Fibroblast of villous mesenchyme (primary cell): Measurements from ENCODE around the gene LIN28B. TPM values are rescaled to one million over a fixed set of nuclear protein-coding genes. Genes with fewer than 3 reads are reported as not detected.
A peak's percentile ranks its signal among the peaks of the same experiment; 100 is the strongest.

Experiments used
- DNase-seq: peaks from one replicate; pipeline ENCODE4 v3.0.0-alpha.2; 2010; ENCODE audit warnings: low read depth
- H3K4me3 ChIP-seq: 2 replicates; pipeline ENCODE4 v1.5.1; 2011; ENCODE audit warnings: low read depth, mild to moderate bottlenecking, low read length
- small RNA-seq: library from RNA; depleted of rRNA; stranded (forward); fragments of <200 nt; gene quantifications from one replicate; pipeline ENCODE3, GENCODE V24; 2012
- total RNA-seq: library from RNA; depleted of rRNA; stranded (reverse); fragments of >200 nt; gene quantifications from 2 replicates; pipeline ENCODE4 v1.2.3, GENCODE V29; 2012
- TF ChIP-seq, protein P1 (sequence below): IDR thresholded peaks from 2 replicates; pipeline ENCODE4 v1.5.1; 2012; ENCODE audit warnings: low read depth, mild to moderate bottlenecking, low read length; ENCODE audit not compliant: insufficient read depth

The LIN28B gene
- total RNA-seq, 1 donor = 5.6 TPM

DNA sequence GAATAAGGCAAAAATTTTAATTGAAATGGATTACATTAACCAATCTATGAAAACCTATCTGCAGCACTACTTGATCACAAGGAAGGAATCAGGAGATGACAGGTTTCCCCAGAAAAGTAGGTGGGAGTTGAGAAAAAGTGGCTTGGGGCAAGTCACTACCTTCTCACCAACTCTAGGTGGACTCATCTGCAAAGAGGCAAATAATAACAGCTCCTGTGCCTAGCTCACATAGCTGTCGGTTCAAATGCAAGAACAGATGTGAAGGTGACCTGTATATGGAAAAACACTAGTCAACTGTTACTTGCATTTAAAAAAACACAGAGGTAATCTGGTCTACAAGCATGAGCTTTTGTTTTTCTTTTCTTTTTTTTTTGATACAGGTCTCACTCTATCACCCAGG is 155.7 kb downstream of the LIN28B start:
- no peak overlapping the region for H3K4me3 ChIP-seq
- TF ChIP-seq, protein P1, sequence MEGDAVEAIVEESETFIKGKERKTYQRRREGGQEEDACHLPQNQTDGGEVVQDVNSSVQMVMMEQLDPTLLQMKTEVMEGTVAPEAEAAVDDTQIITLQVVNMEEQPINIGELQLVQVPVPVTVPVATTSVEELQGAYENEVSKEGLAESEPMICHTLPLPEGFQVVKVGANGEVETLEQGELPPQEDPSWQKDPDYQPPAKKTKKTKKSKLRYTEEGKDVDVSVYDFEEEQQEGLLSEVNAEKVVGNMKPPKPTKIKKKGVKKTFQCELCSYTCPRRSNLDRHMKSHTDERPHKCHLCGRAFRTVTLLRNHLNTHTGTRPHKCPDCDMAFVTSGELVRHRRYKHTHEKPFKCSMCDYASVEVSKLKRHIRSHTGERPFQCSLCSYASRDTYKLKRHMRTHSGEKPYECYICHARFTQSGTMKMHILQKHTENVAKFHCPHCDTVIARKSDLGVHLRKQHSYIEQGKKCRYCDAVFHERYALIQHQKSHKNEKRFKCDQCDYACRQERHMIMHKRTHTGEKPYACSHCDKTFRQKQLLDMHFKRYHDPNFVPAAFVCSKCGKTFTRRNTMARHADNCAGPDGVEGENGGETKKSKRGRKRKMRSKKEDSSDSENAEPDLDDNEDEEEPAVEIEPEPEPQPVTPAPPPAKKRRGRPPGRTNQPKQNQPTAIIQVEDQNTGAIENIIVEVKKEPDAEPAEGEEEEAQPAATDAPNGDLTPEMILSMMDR = no peak
- DNase-seq = no peak

DNA sequence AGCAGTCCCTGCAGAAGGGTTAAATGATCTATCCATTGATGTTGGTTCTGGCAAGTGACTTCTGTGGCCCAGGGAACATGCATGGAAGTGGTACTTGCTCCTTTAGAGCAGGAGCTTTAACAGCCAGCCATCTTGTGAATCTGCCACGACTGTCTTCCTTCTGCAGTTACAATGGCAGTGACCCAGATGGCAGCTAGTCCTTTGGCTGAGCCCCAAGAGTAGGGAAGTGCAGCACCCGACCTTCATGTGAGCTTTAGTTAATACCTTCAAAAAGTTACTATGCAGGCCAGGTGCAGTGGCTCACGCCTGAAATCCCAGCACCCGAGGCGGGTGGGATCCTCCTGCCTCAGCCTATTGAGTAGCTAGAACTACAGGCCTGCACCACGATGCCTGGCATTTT is 156.5 kb downstream of the LIN28B start:
- H3K4me3 ChIP-seq = no peak overlapping the region
- DNase-seq = no peak
- TF ChIP-seq, protein P1 = no peak

DNA sequence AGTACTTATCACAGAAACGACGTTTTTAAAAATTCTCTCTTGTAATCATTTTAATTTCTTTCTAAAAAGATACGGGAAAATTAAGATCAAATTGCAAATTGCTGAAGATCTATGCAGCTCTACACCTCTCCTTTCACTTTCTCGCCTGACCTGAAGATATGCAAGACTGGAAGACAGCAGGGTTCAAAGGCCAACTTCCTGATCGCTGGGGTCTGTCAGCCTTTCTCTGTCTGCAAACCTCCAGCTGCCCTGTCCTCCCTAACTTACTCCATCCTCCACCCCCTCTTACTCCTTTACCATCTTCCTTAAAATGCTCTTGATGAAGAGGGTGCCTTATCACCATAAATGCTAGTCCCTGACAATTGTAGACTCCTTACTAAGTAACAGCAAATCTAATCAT is 159.2 kb downstream of the LIN28B start:
- TF ChIP-seq, protein P1 = no peak
- no peak overlapping the region for H3K4me3 ChIP-seq
- no peak for DNase-seq

DNA sequence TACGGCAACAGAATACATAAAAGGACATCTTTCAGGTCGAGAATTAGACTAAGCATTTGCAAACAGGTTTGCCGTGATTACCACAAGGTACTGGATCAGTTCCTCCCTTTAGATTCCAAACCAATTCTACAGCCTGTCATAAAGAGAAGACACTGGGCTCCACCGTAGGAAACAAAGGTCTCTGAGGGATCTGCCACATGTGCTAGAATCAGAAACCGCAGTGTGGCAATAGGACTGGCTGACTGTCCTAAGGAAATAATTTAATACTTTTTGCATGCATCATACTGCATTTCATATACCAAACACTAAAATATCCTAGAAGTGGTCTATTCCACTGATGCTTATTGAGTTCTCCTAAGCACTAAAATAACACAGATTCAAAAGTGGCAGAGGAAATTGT is 163.7 kb downstream of the LIN28B start:
- TF ChIP-seq, protein P1 = no peak
- no peak for DNase-seq
- no peak overlapping the region for H3K4me3 ChIP-seq

DNA sequence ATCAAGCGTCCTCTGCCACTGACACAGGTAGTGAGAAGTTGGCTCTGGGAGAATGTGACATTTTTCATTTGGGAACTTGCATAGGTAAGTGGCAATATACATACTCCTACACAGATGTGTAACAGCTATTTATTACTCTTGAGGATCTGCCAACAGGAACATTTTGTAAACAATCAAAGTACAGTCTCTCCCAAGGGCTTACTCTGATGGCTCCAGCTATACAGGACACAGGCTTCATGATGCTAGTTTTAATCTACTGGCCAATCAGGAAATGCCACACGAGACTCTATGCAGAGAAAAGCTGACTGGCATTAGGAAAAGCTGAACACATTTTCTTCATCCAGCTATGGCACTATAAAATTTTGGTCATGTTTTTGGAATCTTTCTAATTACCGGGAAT is 165.1 kb downstream of the LIN28B start:
- peak; percentile 5 for DNase-seq
- TF ChIP-seq, protein P1 = no peak
- no peak overlapping the region for H3K4me3 ChIP-seq

DNA sequence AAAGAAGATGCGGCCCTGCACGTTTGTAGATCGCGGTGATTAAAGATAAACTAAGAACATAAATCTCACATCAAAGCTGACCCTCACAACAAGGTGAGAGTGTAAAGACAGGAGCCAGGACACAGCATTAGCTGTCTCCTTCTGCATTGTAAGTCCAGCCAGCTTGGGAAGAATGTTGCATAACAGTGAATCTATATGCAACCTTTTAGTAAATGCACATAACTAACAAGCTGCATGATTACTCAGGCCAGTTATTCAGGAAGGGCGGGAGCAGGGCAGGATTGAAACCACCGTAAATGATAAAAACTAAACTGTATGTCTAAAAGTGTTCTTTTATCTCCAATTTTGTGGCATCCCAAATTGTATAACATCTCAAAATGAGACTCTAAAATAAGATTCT is 165.8 kb downstream of the LIN28B start:
- TF ChIP-seq, protein P1 = no peak
- H3K4me3 ChIP-seq = no peak overlapping the region
- peak; percentile 2 for DNase-seq

Small RNA genes within 50 kb of the gene (small RNA-seq; reads per million reads assigned to genes)
- not detected for gene RNU6-1106P

Other genes with a start within 250 kb of the LIN28B start
- 22.5 and 23.3 TPM in 2 replicates for gene HACE1, start 97.2 kb upstream of the LIN28B start, total RNA-seq
- gene POPDC3, start 222.9 kb downstream of the LIN28B start, total RNA-seq = 17.7 and 19.4 TPM in 2 replicates